Adipocyte (in vitro differentiated cells): ENCODE measurements around the gene CAPN8.

Source experiments
- DNase-seq: peaks from one replicate; pipeline ENCODE4 v3.0.0-alpha.2; 2015; ENCODE audit warnings: low read depth
- H3K27me3 ChIP-seq: replicated peaks from 2 replicates; pipeline ENCODE4 v1.7.0; 2013; ENCODE audit warnings: mild to moderate bottlenecking, low read length, moderate library complexity; ENCODE audit not compliant: control insufficient read depth, insufficient read depth
- H3K36me3 ChIP-seq: 2 replicates; pipeline ENCODE4 v1.7.0; 2013; ENCODE audit warnings: low read length, mild to moderate bottlenecking, moderate library complexity; ENCODE audit not compliant: control insufficient read depth, insufficient read depth, severe bottlenecking
- H3K4me1 ChIP-seq: 2 replicates; pipeline ENCODE4 v1.7.0; 2013; ENCODE audit warnings: mild to moderate bottlenecking, low read length, moderate library complexity; ENCODE audit not compliant: control insufficient read depth, insufficient read depth
- H3K4me3 ChIP-seq: 2 replicates; pipeline ENCODE4 v1.7.0; 2013; ENCODE audit warnings: mild to moderate bottlenecking, low read length, moderate library complexity
- H3K9ac ChIP-seq: 2 replicates; pipeline ENCODE4 v1.7.0; 2013; ENCODE audit warnings: mild to moderate bottlenecking, low read length, moderate library complexity
- H3K9me3 ChIP-seq: 2 replicates; pipeline ENCODE4 v1.7.0; 2013; ENCODE audit warnings: mild to moderate bottlenecking, low read length, moderate library complexity; ENCODE audit not compliant: control insufficient read depth

Gene CAPN8

GRCh38 chr1:223628233-223629125 is 37.0 kb downstream of the CAPN8 start:
- Histone ChIP-seq H3K27me3 (peaks cover 57% of the 10 kb centered on the region), H3K4me3 (no peak overlapping the region), H3K9me3 (no peaks in the 10 kb centered on the region), H3K9ac (no peak overlapping the region), H3K4me1 (no peaks in the 10 kb centered on the region), H3K36me3 (no peaks in the 10 kb centered on the region)
- peak; percentile 38 for DNase-seq

- H3K27me3 ChIP-seq, result peaks cover 13% of the 10 kb centered on the region
- H3K4me3 ChIP-seq, result no peak overlapping the region
- no peaks in the 10 kb centered on the region for H3K9me3 ChIP-seq
- no peak for DNase-seq
- no peak overlapping the region for H3K9ac ChIP-seq
- H3K4me1 ChIP-seq, result no peaks in the 10 kb centered on the region
- H3K36me3 ChIP-seq, result no peaks in the 10 kb centered on the region
Observed at GRCh38 chr1:223622132-223622842, 43.2 kb downstream of the CAPN8 start.

GRCh38 chr1:223621312-223621734 is 44.2 kb downstream of the CAPN8 start:
- H3K4me3 ChIP-seq, result no peak overlapping the region
- H3K27me3 ChIP-seq, result peaks cover 9% of the 10 kb centered on the region
- no peak overlapping the region for H3K9ac ChIP-seq
- no peaks in the 10 kb centered on the region for H3K36me3 ChIP-seq
- no peaks in the 10 kb centered on the region for H3K9me3 ChIP-seq
- no peak for DNase-seq
- no peaks in the 10 kb centered on the region for H3K4me1 ChIP-seq

GRCh38 chr1:223620297-223620897 is 45.1 kb downstream of the CAPN8 start:
- no peaks in the 10 kb centered on the region for H3K4me1 ChIP-seq
- H3K9ac ChIP-seq, result no peak overlapping the region
- H3K27me3 ChIP-seq, result peaks cover 9% of the 10 kb centered on the region
- no peaks in the 10 kb centered on the region for H3K36me3 ChIP-seq
- DNase-seq, result no peak
- no peaks in the 10 kb centered on the region for H3K9me3 ChIP-seq
- no peak overlapping the region for H3K4me3 ChIP-seq

GRCh38 chr1:223618680-223619079 is 46.8 kb downstream of the CAPN8 start:
- Histone ChIP-seq H3K9ac (no peak overlapping the region), H3K4me1 (no peaks in the 10 kb centered on the region), H3K27me3 (peaks cover 9% of the 10 kb centered on the region), H3K9me3 (no peaks in the 10 kb centered on the region), H3K36me3 (no peaks in the 10 kb centered on the region), H3K4me3 (no peak overlapping the region)
- DNase-seq, result no peak

GRCh38 chr1:223617323-223618070 is 48.0 kb downstream of the CAPN8 start:
- H3K36me3 ChIP-seq, result no peaks in the 10 kb centered on the region
- H3K4me3 ChIP-seq, result no peak overlapping the region
- peaks cover 9% of the 10 kb centered on the region for H3K27me3 ChIP-seq
- peaks cover 3% of the 10 kb centered on the region for H3K4me1 ChIP-seq
- no peaks in the 10 kb centered on the region for H3K9me3 ChIP-seq
- H3K9ac ChIP-seq, result no peak overlapping the region
- DNase-seq, result no peak

- Histone ChIP-seq H3K36me3 (no peaks in the 10 kb centered on the region), H3K4me1 (peaks cover 3% of the 10 kb centered on the region), H3K4me3 (no peak overlapping the region), H3K9me3 (no peaks in the 10 kb centered on the region), H3K9ac (no peak overlapping the region), H3K27me3 (peaks cover 13% of the 10 kb centered on the region)
- DNase-seq, result no peak
Observed at GRCh38 chr1:223616586-223616985, 48.9 kb downstream of the CAPN8 start.

GRCh38 chr1:223611936-223612335 is 53.6 kb downstream of the CAPN8 start:
- no peak overlapping the region for H3K4me3 ChIP-seq
- no peaks in the 10 kb centered on the region for H3K36me3 ChIP-seq
- no peak overlapping the region for H3K9ac ChIP-seq
- no peaks in the 10 kb centered on the region for H3K9me3 ChIP-seq
- peaks cover 3% of the 10 kb centered on the region for H3K4me1 ChIP-seq
- no peak for DNase-seq
- H3K27me3 ChIP-seq, result peaks cover 5% of the 10 kb centered on the region

GRCh38 chr1:223609977-223610376 is 55.5 kb downstream of the CAPN8 start:
- H3K27me3 ChIP-seq, result peaks cover 5% of the 10 kb centered on the region
- no peak overlapping the region for H3K9ac ChIP-seq
- H3K4me3 ChIP-seq, result no peak overlapping the region
- no peak for DNase-seq
- peaks cover 3% of the 10 kb centered on the region for H3K4me1 ChIP-seq
- no peaks in the 10 kb centered on the region for H3K36me3 ChIP-seq
- no peaks in the 10 kb centered on the region for H3K9me3 ChIP-seq

- DNase-seq, result no peak
- no peak overlapping the region for H3K9ac ChIP-seq
- peaks cover 3% of the 10 kb centered on the region for H3K4me1 ChIP-seq
- H3K27me3 ChIP-seq, result peaks cover 5% of the 10 kb centered on the region
- no peaks in the 10 kb centered on the region for H3K36me3 ChIP-seq
- H3K4me3 ChIP-seq, result no peak overlapping the region
- no peaks in the 10 kb centered on the region for H3K9me3 ChIP-seq
Observed at GRCh38 chr1:223609066-223609465, 56.4 kb downstream of the CAPN8 start.

GRCh38 chr1:223558512-223558911 is 107.0 kb downstream of the CAPN8 start:
- H3K27me3 ChIP-seq, result peaks cover 4% of the 10 kb centered on the region
- H3K4me1 ChIP-seq, result no peaks in the 10 kb centered on the region
- DNase-seq, result no peak
- H3K4me3 ChIP-seq, result no peak overlapping the region
- no peaks in the 10 kb centered on the region for H3K36me3 ChIP-seq
- no peaks in the 10 kb centered on the region for H3K9me3 ChIP-seq
- H3K9ac ChIP-seq, result no peak overlapping the region
